PC-9 (cell line): ENCODE results near the gene MACROD1. TPM values are rescaled to one million over a fixed set of nuclear protein-coding genes. Genes with fewer than 3 reads are reported as not detected.

Experiments
- BruUV-seq: library from RNA; stranded (reverse); fragments of 400-500 nt; replicated peaks from 2 replicates; lab custom pipeline; 2021; lab: Mats Ljungman, UMichigan
- CTCF ChIA-PET: fragments of 300-600 bp; sonication (Branson Sonifier 250); formaldehyde crosslinking; loops from one replicate; lab custom pipeline; 2022; ENCODE audit warnings: antibody characterized with exemption; lab: Charles Lee
- POLR2A ChIA-PET: fragments of 300-600 bp; sonication (Branson Sonifier 250); formaldehyde crosslinking; loops from one replicate; lab custom pipeline; 2022; ENCODE audit warnings: antibody characterized with exemption; ENCODE audit not compliant: unreplicated experiment; lab: Charles Lee
- DNase-seq, 2 experiments: peaks; one replicate each; pipeline versions ENCODE4 v3.0.0 to v3.0.0-alpha.2; 2015 to 2022; ENCODE audit warnings: mixed read lengths in 1 of 2
- H2AFZ ChIP-seq: fragments of 200-600 bp; sonication (generic); 2 replicates; pipeline ENCODE4 v1.8.1; 2017; ENCODE audit warnings: antibody characterized with exemption
- H3F3A ChIP-seq: fragments of 200-600 bp; sonication (generic); 2 replicates; pipeline ENCODE4 v1.8.1; 2017; ENCODE audit warnings: antibody characterized with exemption, mild to moderate bottlenecking, low read depth; ENCODE audit not compliant: insufficient read depth
- H3K27ac ChIP-seq: fragments of 200-600 bp; sonication (generic); 2 replicates; pipeline ENCODE4 v1.6.1; 2016; ENCODE audit warnings: mixed run types
- H3K27me3 ChIP-seq: fragments of 200-600 bp; sonication (generic); 2 replicates; pipeline ENCODE4 v1.6.1; 2016; ENCODE audit warnings: low read depth, mixed run types; ENCODE audit not compliant: insufficient read depth
- H3K36me3 ChIP-seq: fragments of 200-600 bp; sonication (generic); 2 replicates; pipeline ENCODE4 v1.6.1; 2016; ENCODE audit warnings: low read depth, mixed run types
- H3K4me1 ChIP-seq: fragments of 200-600 bp; sonication (generic); replicated peaks from 2 replicates; pipeline ENCODE4 v1.6.1; 2016; ENCODE audit warnings: mixed run types; ENCODE audit not compliant: insufficient read depth
- H3K4me2 ChIP-seq: fragments of 200-600 bp; sonication (generic); 2 replicates; pipeline ENCODE4 v1.6.1; 2017; ENCODE audit warnings: mixed run types
- H3K4me3 ChIP-seq: fragments of 200-600 bp; sonication (generic); 2 replicates; pipeline ENCODE4 v1.6.1; 2016; ENCODE audit warnings: mixed run types
- H3K79me2 ChIP-seq: fragments of 200-600 bp; sonication (generic); 2 replicates; pipeline ENCODE4 v1.6.1; 2017; ENCODE audit warnings: low read depth, mixed run types
- H3K9me2 ChIP-seq: fragments of 200-600 bp; sonication (generic); 2 replicates; pipeline ENCODE4 v1.8.1; 2017; ENCODE audit warnings: mild to moderate bottlenecking; ENCODE audit not compliant: insufficient read depth
- H3K9me3 ChIP-seq: fragments of 200-600 bp; sonication (generic); 2 replicates; pipeline ENCODE4 v1.8.1; 2016; ENCODE audit warnings: low read depth; ENCODE audit not compliant: insufficient read depth
- H4K20me1 ChIP-seq: fragments of 200-600 bp; sonication (generic); 2 replicates; pipeline ENCODE4 v1.8.1; 2017; ENCODE audit not compliant: insufficient read depth
- EZH2 ChIP-seq: fragments of 200-600 bp; sonication (generic); IDR thresholded peaks from 2 replicates; pipeline ENCODE4 v1.8.0; 2017; ENCODE audit warnings: antibody characterized with exemption, low read depth
- intact Hi-C: fragments of 100-400 bp; cut with micrococcal nuclease; formaldehyde crosslinking; loops from one replicate; pipeline ENCODE4 v1.10.0; 2022; ENCODE audit not compliant: unreplicated experiment
- total RNA-seq: library from RNA; stranded (reverse); gene quantifications from 2 replicates; pipeline ENCODE4 v1.2.3, GENCODE V29; 2021
- TF ChIP-seq, protein P1 (sequence below): fragments of 200-600 bp; sonication (generic); conservative IDR thresholded peaks from 2 replicates; pipeline ENCODE4 v1.6.1; 2017; ENCODE audit warnings: mixed run types, antibody characterized with exemption, mild to moderate bottlenecking, moderate library complexity

Gene MACROD1
- total RNA-seq, 1 experiment from 2014 or later, result 41.0 TPM

DNA sequence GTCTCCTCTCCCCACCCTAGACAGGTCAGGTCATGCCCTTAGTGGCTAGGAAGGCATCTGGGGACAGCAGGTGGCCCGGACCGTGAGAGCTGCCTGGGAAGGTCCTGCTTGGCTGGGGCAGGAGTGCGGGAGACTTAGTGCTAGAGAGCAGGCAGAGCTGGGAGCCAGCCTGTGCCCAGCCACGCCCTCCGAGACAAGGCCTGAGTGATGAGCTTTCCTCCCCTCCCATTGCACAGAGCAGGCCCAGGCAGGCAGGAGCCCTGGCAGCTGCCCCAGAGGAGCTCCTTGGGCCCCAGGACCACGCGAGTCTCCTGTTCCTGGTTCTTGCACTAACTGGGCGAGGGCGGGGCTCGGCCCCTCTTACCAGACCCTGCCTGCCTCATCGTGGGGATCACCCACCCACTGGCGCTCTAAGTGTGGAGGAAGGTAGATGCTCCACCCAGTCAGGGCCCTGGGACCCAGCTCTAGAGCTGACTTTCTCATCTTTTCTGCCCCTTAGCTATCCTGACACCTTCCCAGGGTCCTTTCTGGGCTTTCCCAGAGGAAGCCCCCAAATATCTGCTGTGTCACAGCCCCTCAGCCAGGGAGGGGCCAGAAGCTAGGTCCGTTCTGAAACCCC, 44.9 kb downstream of the MACROD1 start:
- no peak overlapping the region for H3K4me2 ChIP-seq
- DNase-seq, result peak in 1 of 2 experiments; percentile 7
- H3K4me3 ChIP-seq, result no peak overlapping the region

DNA sequence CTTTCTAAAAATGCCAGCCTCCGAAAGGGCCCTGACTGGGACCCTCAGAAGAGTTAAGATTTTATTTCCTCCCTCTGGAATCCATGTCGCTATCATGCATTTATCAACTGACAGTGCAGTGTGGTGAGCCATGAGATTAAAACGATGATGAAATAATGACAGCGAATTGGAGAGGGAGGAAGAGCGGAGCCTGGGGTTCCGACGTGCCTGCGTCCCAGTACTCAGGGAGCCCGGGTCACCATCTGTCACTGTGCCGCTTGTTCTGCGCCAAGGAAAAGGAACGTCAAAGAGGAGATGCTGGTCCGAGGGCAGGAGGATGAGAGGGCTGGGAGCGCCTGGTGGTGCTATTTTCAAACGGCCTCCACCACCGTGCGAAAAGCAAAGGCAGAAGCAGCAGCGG, 46.2 kb downstream of the MACROD1 start:
- Histone ChIP-seq H3K9me2 (no peaks in the 10 kb centered on the region), H3F3A (peaks cover 4% of the 10 kb centered on the region), H3K4me1 (no peaks in the 10 kb centered on the region), H3K4me2 (no peak overlapping the region), H3K27me3 (no peaks in the 10 kb centered on the region), H3K9me3 (no peaks in the 10 kb centered on the region), H3K36me3 (no peaks in the 10 kb centered on the region), H2AFZ (no peak overlapping the region), H4K20me1 (peaks cover 39% of the 10 kb centered on the region), H3K4me3 (no peak overlapping the region), H3K79me2 (no peaks in the 10 kb centered on the region), H3K27ac (no peak overlapping the region)
- TF ChIP-seq EZH2, result no peak
- TF ChIP-seq, protein P1, sequence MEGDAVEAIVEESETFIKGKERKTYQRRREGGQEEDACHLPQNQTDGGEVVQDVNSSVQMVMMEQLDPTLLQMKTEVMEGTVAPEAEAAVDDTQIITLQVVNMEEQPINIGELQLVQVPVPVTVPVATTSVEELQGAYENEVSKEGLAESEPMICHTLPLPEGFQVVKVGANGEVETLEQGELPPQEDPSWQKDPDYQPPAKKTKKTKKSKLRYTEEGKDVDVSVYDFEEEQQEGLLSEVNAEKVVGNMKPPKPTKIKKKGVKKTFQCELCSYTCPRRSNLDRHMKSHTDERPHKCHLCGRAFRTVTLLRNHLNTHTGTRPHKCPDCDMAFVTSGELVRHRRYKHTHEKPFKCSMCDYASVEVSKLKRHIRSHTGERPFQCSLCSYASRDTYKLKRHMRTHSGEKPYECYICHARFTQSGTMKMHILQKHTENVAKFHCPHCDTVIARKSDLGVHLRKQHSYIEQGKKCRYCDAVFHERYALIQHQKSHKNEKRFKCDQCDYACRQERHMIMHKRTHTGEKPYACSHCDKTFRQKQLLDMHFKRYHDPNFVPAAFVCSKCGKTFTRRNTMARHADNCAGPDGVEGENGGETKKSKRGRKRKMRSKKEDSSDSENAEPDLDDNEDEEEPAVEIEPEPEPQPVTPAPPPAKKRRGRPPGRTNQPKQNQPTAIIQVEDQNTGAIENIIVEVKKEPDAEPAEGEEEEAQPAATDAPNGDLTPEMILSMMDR, result no peak
- ChIA-PET CTCF (interaction anchor here (0.7 kb wide), 1 partner anchor 249 kb away, joined by 3 read pairs; no protein-coding TSS in a partner anchor), POLR2A (no interaction called here)
- DNase-seq, result no peak
- intact Hi-C loops, result no loop called here
- BruUV-seq, result no TSS peak

More for the DNA sequence above, 44.9 kb downstream of the MACROD1 start:
- no peaks in the 10 kb centered on the region for H3K9me2 ChIP-seq
- no peaks in the 10 kb centered on the region for H3K4me1 ChIP-seq
- TF ChIP-seq EZH2, result no peak
- no peaks in the 10 kb centered on the region for H3K27me3 ChIP-seq
- no TSS peak for BruUV-seq
- H2AFZ ChIP-seq, result no peak overlapping the region
- no peaks in the 10 kb centered on the region for H3K36me3 ChIP-seq
- no peaks in the 10 kb centered on the region for H3K79me2 ChIP-seq
- H3F3A ChIP-seq, result peaks cover 9% of the 10 kb centered on the region; the same call in 1 of the 2 replicates
- POLR2A ChIA-PET, result interaction anchor here (0.6 kb wide), 2 partner anchors 182 to 199 kb away, joined by 5 to 6 read pairs; partner anchors contain the start of gene NAA40
- peaks cover 50% of the 10 kb centered on the region for H4K20me1 ChIP-seq
- no peaks in the 10 kb centered on the region for H3K9me3 ChIP-seq
- intact Hi-C loops, result no loop called here
- CTCF ChIA-PET, result no interaction called here
- H3K27ac ChIP-seq, result no peak overlapping the region

GRCh38 chr11:64118876-64119665, 46.8 kb downstream of the MACROD1 start:
- H4K20me1 ChIP-seq, result peaks cover 32% of the 10 kb centered on the region
- intact Hi-C loops, result no loop called here
- H3K4me2 ChIP-seq, result no peak overlapping the region
- no peaks in the 10 kb centered on the region for H3K79me2 ChIP-seq
- ChIA-PET CTCF (interaction anchor here (0.7 kb wide), 1 partner anchor 248 kb away, joined by 3 read pairs; no protein-coding TSS in a partner anchor), POLR2A (no interaction called here)
- no peak overlapping the region for H3K4me3 ChIP-seq
- BruUV-seq, result no TSS peak
- no peaks in the 10 kb centered on the region for H3K9me2 ChIP-seq
- no peaks in the 10 kb centered on the region for H3K27me3 ChIP-seq
- H3K4me1 ChIP-seq, result no peaks in the 10 kb centered on the region
- H2AFZ ChIP-seq, result no peak overlapping the region
- TF ChIP-seq, protein P1, result no peak
- TF ChIP-seq EZH2, result no peak
- H3F3A ChIP-seq, result no peaks in the 10 kb centered on the region; the same call in 1 of the 2 replicates
- no peaks in the 10 kb centered on the region for H3K9me3 ChIP-seq
- no peak overlapping the region for H3K27ac ChIP-seq
- H3K36me3 ChIP-seq, result no peaks in the 10 kb centered on the region
- DNase-seq, result no peak
